GM10847 (cell line): ENCODE measurements around the gene MIOX.

Experiments
- POLR2A ChIP-seq: IDR thresholded peaks from 2 replicates; pipeline ENCODE4 v1.6.1; 2011; ENCODE audit not compliant: insufficient read length; ENCODE audit errors: extremely low read depth

Gene MIOX

GRCh38 chr22:50445880-50446707 lies 40.6 kb upstream of the MIOX start:
- TF ChIP-seq POLR2A, result no peak

GRCh38 chr22:50446708-50447575 lies 39.7 kb upstream of the MIOX start:
- no peak for TF ChIP-seq POLR2A

- no peak for TF ChIP-seq POLR2A
Observed at GRCh38 chr22:50447576-50448551, 38.8 kb upstream of the MIOX start.

DNA sequence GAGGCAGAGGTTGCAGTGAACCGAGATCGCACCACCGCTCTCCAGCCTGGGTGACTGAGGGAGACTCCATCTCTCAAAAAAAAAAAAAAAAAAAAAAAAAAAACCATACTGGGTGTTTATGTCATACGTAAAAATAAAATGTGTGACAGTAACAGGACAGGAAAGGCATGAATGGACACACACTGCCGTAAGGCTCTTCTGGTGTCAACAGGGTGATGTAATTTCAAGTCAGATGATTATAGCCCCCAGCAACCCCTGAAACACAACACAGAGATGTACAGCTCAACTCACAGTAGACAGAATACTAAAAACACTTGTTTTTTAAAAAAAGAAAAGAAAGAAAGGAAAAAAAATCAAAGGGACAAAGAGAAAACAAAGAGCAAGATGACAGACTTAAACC lies 34.0 kb upstream of the MIOX start:
- TF ChIP-seq POLR2A, result no peak

DNA sequence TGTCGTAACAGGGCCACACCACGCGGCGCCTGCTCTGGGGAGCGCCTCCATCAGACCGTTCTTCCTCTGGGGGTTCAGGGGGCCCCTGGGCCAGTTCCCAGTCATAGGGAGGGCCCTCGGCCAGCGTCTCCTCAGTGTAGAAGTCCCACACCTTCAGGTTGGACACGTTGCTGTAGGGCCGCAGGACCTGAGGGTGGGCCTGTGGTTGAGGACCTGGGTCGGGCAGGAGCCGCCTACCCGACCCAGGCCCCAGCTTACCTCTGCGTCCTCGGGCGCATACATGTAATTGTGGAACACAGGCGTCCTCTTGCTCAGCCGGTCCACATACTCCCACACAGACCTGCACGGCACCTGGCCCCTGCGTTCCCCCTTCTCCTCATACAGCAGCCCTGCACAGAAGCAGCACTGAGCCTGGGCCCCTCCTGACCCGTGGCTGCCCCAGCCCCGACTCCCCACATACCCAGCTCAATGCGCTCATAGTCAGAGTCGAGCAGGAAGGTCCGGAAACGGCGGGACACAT lies 32.0 kb upstream of the MIOX start:
- no peak for TF ChIP-seq POLR2A

GRCh38 chr22:50455201-50455600 lies 31.5 kb upstream of the MIOX start:
- no peak for TF ChIP-seq POLR2A

- no peak for TF ChIP-seq POLR2A
Observed at GRCh38 chr22:50456026-50456425, 30.6 kb upstream of the MIOX start.

DNA sequence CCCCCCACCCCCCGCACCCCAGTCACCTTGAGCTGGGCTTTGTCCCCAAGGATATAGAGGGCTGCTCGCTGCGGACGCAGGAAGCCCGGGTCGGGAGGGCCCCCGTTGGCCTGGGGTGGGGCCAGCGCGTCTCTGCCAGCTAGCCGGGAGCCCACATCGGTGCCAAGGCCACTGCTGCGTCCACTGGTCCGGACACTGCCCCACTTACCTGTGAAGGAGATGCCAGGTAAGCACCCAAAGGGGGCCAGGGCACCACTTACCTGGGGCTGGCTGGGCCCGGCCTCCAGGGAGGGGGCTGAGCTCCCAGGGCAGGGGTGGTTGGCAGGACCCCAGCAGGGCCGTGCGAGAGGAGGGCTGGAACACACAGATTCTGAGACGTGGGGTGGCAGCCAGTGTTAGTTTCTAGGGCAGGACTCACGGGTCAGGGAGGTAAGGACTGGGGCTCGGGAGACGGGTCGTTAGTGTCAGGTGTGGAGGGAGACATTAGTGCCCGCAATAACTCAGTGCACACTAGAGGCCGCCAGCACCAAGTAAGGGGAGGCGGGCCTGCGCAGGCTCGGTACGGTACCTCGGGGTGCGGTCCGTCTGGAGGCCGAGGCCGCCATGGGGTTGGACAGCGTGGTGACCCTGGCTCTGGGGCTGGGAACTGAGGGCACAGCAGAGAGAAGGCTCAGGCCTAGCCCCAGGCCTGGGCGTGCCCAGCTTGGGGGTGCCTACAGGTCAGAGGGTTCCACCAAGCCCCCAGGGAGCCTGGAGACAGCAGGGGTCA lies 30.0 kb upstream of the MIOX start:
- TF ChIP-seq POLR2A, result no peak

- TF ChIP-seq POLR2A, result no peak
Observed at GRCh38 chr22:50459016-50459415, 27.6 kb upstream of the MIOX start.

DNA sequence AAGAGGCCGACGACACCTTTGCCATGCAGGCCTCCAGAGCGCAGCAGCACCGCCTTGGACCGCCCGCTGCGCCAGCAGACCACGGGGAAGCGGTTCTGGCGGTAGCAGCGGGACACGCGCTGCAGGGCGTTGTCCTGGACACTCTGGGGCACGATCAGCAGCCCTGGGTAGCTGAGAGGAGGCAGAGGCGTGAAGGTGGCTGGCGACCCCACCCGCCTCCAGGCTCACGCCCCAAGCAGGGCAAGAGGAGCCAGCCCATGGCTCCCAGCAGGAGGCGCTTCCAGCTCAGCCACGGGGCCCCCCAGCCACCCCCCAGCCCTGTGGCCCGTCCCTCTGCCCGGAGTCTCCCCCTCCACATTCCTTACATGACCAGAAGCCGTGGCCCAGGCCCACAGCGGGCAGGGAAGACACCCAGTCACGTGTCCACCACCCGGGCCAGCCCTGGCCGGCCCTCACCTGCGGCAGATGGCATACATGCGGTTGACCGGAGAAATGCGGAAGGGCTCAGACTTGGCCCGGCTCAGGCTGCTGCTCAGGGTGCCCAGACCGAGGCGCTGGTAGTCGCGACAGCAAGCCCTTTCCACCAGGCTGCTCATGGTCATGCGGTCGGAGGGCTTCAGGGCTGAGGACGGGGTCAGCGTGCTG lies 27.0 kb upstream of the MIOX start:
- no peak for TF ChIP-seq POLR2A

DNA sequence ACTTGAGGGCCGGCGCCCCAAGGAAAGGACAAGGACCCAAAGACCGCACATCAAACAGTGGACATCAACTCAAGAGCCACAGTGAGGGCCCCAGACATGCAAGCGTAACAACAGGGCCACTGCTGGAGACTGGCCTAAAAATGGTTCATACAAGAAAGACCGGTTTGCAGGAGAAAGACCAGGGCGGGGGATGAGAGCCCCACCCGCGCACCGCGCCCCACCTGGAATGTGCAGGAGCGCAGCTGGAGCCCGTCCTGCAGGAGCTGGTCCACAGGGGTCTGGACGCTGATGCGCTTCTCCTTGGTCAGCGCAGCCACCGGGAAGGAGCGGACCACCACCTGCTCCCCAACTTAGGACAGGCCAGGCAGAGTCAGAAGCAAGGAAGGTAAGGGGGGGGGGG lies 25.7 kb upstream of the MIOX start:
- no peak for TF ChIP-seq POLR2A

GRCh38 chr22:50461536-50461935 lies 25.1 kb upstream of the MIOX start:
- no peak for TF ChIP-seq POLR2A

DNA sequence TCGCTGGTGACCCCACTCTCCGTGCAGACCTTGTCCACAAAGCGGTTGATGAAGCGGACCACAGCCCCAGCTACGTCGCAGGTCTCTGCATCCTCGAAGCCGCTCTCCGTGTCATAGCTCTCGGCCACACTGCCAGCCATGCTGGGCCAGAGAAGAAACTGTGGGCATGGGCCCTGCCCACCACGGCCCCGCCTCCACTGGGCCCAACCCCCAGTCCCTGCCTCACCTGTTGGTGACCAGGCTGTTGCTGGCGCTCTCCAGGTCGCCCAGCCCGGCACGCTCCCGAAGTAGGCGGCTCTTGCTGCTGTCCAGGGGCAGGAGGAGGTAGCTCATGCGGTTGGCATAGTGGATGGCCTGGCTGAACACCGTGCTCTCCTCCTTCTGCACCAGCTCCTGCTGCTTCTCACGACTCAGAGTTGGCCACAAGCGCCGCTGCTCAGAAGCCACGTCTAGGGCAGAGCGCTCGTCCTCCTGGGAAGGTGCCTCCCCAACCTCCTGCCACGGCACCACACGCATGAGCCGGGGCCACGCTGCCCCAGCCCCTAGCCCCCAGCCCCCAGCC lies 24.6 kb upstream of the MIOX start:
- no peak for TF ChIP-seq POLR2A
